Fibroblast of lung (primary cell): ENCODE data around the gene ZNF586. TPM values are rescaled to one million over a fixed set of nuclear protein-coding genes. Genes with fewer than 3 reads are reported as not detected.

Experiments used
- DNase-seq, 2 donors: peaks; one replicate each; pipeline versions ENCODE4 v3.0.0 to v3.0.0-alpha.2; 2010; ENCODE audit warnings: low read depth in 2 of 2
- H2AFZ ChIP-seq: 2 replicates; pipeline ENCODE4 v1.5.1; 2012; ENCODE audit warnings: low read length, control low read depth, inconsistent platforms
- H3K27ac ChIP-seq: 2 replicates; pipeline ENCODE4 v1.5.1; 2011; ENCODE audit warnings: low read length, control low read depth; ENCODE audit not compliant: insufficient read depth
- H3K27me3 ChIP-seq: 2 replicates; pipeline ENCODE4 v1.5.1; 2011; ENCODE audit warnings: mild to moderate bottlenecking, low read length; ENCODE audit not compliant: control insufficient read depth, insufficient read depth
- H3K36me3 ChIP-seq: 2 replicates; pipeline ENCODE4 v1.5.1; 2011; ENCODE audit warnings: low read length; ENCODE audit not compliant: control insufficient read depth, insufficient read depth
- H3K4me1 ChIP-seq: 2 replicates; pipeline ENCODE4 v1.5.1; 2011; ENCODE audit warnings: low read length; ENCODE audit not compliant: control insufficient read depth, insufficient read depth; ENCODE audit errors: extremely low read depth
- H3K4me2 ChIP-seq: 2 replicates; pipeline ENCODE4 v1.5.1; 2011; ENCODE audit warnings: low read length, control low read depth; ENCODE audit not compliant: insufficient read depth; ENCODE audit errors: extremely low read depth
- H3K4me3 ChIP-seq, 4 experiments: fragments of 200-600 bp in 1 of 4; sonication (generic) in 1 of 4; replicated peaks in 1 of 4; 2 replicates each; pipeline ENCODE4 v1.5.1; 2011 to 2016; ENCODE audit warnings: low read length in 4 of 4, low read depth in 3 of 4, mild to moderate bottlenecking in 3 of 4, control low read depth in 2 of 4, inconsistent platforms in 1 of 4, mixed read lengths in 1 of 4; ENCODE audit not compliant: insufficient read depth in 1 of 4; ENCODE audit errors: control extremely low read depth in 1 of 4
- H3K79me2 ChIP-seq: 2 replicates; pipeline ENCODE4 v1.5.1; 2012; ENCODE audit warnings: mild to moderate bottlenecking, low read length, inconsistent platforms; ENCODE audit not compliant: control insufficient read depth, insufficient read depth
- H3K9ac ChIP-seq: 2 replicates; pipeline ENCODE4 v1.5.1; 2011; ENCODE audit warnings: mild to moderate bottlenecking, low read length, control low read depth; ENCODE audit not compliant: insufficient read depth
- H3K9me3 ChIP-seq: 2 replicates; pipeline ENCODE4 v1.5.1; 2012; ENCODE audit warnings: low read depth, low read length; ENCODE audit not compliant: control insufficient read depth, insufficient read depth
- H4K20me1 ChIP-seq: 2 replicates; pipeline ENCODE4 v1.5.1; 2011; ENCODE audit warnings: low read length; ENCODE audit not compliant: control insufficient read depth, insufficient read depth; ENCODE audit errors: extremely low read depth
- EZH2 ChIP-seq: IDR thresholded peaks from 2 replicates; pipeline ENCODE4 v1.5.1; 2012; ENCODE audit warnings: low read length, control low read depth, mild to moderate bottlenecking; ENCODE audit errors: missing control alignments
- polyA plus RNA-seq, 2 donors: library from polyadenylated mRNA; depleted of rRNA in 1 of 2; stranded (reverse) in 1 of 2; unstranded in 1 of 2; fragments of >200 nt; gene quantifications; 2 replicates each; pipeline ENCODE4 v1.2.1, GENCODE V29; 2011 to 2012; ENCODE audit warnings: missing spikeins in 1 of 2
- total RNA-seq: library from RNA; depleted of rRNA; stranded (reverse); fragments of >200 nt; gene quantifications from 2 replicates; pipeline ENCODE4 v1.2.1, GENCODE V29; 2014
- TF ChIP-seq, protein P1 (sequence below), 2 donors: IDR thresholded peaks in 1 of 2; conservative IDR thresholded peaks in 1 of 2; 1 replicate in 1 of 2; 2 replicates in 1 of 2; pipeline ENCODE4 v1.5.1; 2011 to 2012; ENCODE audit warnings: low read length in 2 of 2, control low read depth in 1 of 2, inconsistent platforms in 1 of 2, low read depth in 1 of 2, mild to moderate bottlenecking in 1 of 2

The ZNF586 gene
- total and polyA plus RNA-seq, 2 donors (not counting 1 experiment from before 2014, with no cell fraction given), result 6.1 to 16.8 TPM

DNA sequence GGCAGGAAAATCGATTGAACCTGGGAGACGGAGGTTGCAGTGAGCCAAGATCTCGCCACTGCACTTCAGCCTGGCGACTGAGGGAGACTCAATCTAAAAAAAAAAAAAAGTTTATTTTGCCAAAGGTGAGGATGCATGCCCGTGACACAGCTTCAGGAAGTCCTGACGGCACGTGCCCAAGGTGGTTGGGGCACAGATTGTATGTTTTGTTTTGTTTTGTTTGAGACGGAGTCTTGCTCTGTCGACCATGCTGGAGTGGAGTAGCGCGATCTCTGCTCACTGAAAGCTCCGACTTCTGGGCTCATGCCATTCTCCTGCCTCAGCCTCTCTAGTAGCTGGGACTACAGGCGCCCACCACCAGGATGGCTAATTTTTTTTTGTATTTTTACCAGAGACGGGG is 48.5 kb downstream of the ZNF586 start:
- no peak for DNase-seq
- no peak overlapping the region for H3K4me2 ChIP-seq
- H3K9me3 ChIP-seq, result no peaks in the 10 kb centered on the region
- H3K4me1 ChIP-seq, result peaks cover 6% of the 10 kb centered on the region
- H3K9ac ChIP-seq, result no peak overlapping the region
- H3K36me3 ChIP-seq, result no peaks in the 10 kb centered on the region
- H3K79me2 ChIP-seq, result peaks cover 35% of the 10 kb centered on the region
- no peak overlapping the region for H3K4me3 ChIP-seq
- H2AFZ ChIP-seq, result no peak overlapping the region
- TF ChIP-seq EZH2, result no peak
- TF ChIP-seq, protein P1, sequence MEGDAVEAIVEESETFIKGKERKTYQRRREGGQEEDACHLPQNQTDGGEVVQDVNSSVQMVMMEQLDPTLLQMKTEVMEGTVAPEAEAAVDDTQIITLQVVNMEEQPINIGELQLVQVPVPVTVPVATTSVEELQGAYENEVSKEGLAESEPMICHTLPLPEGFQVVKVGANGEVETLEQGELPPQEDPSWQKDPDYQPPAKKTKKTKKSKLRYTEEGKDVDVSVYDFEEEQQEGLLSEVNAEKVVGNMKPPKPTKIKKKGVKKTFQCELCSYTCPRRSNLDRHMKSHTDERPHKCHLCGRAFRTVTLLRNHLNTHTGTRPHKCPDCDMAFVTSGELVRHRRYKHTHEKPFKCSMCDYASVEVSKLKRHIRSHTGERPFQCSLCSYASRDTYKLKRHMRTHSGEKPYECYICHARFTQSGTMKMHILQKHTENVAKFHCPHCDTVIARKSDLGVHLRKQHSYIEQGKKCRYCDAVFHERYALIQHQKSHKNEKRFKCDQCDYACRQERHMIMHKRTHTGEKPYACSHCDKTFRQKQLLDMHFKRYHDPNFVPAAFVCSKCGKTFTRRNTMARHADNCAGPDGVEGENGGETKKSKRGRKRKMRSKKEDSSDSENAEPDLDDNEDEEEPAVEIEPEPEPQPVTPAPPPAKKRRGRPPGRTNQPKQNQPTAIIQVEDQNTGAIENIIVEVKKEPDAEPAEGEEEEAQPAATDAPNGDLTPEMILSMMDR (conservative IDR thresholded peaks at IDR 0.05 in 1 of 2, IDR thresholded peaks at IDR 0.05 in 1 of 2; ENCODE audit: low read depth in 1 of 2, low read length in 2 of 2), result no peak
- no peaks in the 10 kb centered on the region for H3K27me3 ChIP-seq
- no peak overlapping the region for H3K27ac ChIP-seq
- H4K20me1 ChIP-seq, result no peaks in the 10 kb centered on the region

DNA sequence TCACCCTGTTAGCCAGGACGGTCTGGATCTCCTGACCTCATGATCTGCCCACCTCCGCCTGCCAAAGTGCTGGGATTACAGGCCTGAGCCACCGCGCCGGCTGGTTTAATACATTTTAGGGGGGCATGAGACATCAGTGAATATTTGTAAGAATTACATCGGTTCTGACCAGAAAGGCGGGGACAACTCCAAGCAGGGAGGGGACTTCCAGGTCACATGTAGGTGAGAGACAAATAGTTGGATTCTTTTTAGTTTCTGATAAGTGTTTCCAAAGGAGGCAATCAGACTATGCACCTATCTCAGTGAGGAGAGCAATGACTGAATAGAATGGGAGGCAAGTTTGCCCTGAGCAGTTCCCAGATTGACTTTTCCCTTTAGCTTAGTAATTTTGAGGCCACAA is 48.9 kb downstream of the ZNF586 start:
- Histone ChIP-seq H3K9me3 (no peaks in the 10 kb centered on the region), H2AFZ (no peak overlapping the region), H3K27ac (no peak overlapping the region), H3K4me3 (no peak overlapping the region), H4K20me1 (no peaks in the 10 kb centered on the region), H3K27me3 (no peaks in the 10 kb centered on the region), H3K79me2 (peaks cover 38% of the 10 kb centered on the region), H3K36me3 (no peaks in the 10 kb centered on the region), H3K4me2 (no peak overlapping the region), H3K9ac (no peak overlapping the region), H3K4me1 (peaks cover 6% of the 10 kb centered on the region)
- TF ChIP-seq, protein P1 (conservative IDR thresholded peaks at IDR 0.05 in 1 of 2, IDR thresholded peaks at IDR 0.05 in 1 of 2; ENCODE audit: low read depth in 1 of 2, low read length in 2 of 2), result no peak
- TF ChIP-seq EZH2, result no peak
- no peak for DNase-seq

DNA sequence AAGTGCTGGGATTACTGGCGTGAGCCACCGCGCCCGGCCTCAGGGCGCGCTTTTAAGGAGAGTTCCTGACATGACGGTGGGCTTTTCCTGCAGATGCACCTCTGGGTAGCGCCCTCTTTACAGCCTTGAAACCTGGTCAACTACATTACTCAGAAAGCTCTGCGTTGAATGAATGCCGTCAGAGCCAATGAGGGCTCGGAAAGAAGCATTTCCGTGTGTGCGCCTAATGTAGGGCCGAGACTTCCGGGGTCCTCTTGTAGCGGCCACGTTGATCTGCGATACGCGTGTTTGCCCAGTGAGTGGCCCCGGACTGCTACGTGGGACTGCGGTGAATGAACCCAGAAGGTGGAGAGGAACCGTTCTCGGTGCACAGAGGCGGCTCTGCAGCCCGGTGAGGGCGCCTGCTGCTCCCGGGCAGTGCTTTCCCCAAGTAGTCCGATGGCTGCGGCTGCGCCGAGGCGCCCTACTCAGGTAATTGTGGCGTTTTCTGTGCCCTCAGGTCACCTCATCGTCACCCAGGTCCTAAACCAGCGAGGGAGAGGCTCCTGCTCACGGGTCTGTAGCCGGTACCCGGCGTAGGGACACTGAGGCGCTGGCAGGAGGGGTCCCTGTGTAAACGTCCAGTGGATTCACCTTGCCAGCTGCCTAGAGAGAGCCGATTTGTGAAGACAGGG is 50.1 kb downstream of the ZNF586 start:
- Histone ChIP-seq H2AFZ (peak overlapping the region; percentile 82), H3K9ac (peak overlapping the region; percentile 87), H3K79me2 (peaks cover 41% of the 10 kb centered on the region), H3K27me3 (no peaks in the 10 kb centered on the region), H3K4me2 (peak overlapping the region; percentile 64), H3K4me3 (peak overlapping the region; percentile 84 to 96 (median 90)), H3K36me3 (no peaks in the 10 kb centered on the region), H3K4me1 (peaks cover 3% of the 10 kb centered on the region), H3K27ac (peak overlapping the region; percentile 85), H3K9me3 (no peaks in the 10 kb centered on the region), H4K20me1 (no peaks in the 10 kb centered on the region)
- TF ChIP-seq, protein P1 (conservative IDR thresholded peaks at IDR 0.05 in 1 of 2, IDR thresholded peaks at IDR 0.05 in 1 of 2; ENCODE audit: low read depth in 1 of 2, low read length in 2 of 2), result no peak
- TF ChIP-seq EZH2, result no peak
- peak; percentile 93 to 98 for DNase-seq
